CD4-positive, alpha-beta T cell treated with Interleukin-6 for 4 hours (primary cell): ENCODE results near the gene TRIM59.
"Not testable (repeated sequence)": the region's sequence is repeated elsewhere in the genome, so short reads cannot be mapped to it uniquely, and the experiment has no call there.

Experiments used
- DNase-seq: peaks from one replicate; pipeline ENCODE4 v3.0.0-alpha.2; 2020; ENCODE audit warnings: mixed read lengths

Gene TRIM59

DNA sequence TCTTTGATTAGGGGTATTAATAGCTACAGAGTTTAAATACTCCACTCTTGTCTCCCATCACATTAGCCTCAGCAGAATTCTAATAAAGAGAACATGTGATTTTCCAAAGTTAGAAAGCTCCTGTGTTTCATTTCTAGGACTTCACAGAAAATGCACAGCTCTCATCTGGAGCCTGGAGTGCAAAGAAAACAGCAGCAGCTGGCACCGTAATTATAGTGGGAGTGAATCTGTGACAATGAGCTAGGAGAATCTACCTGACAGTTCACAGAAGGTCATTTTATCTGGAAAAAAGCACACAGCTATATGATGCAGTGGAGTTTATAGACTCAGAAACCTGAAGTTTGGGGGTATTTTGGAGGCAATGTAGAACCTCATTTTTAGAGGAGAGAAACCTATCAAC is 5.4 kb upstream of the TRIM59 start:
- DNase-seq = no peak

DNA sequence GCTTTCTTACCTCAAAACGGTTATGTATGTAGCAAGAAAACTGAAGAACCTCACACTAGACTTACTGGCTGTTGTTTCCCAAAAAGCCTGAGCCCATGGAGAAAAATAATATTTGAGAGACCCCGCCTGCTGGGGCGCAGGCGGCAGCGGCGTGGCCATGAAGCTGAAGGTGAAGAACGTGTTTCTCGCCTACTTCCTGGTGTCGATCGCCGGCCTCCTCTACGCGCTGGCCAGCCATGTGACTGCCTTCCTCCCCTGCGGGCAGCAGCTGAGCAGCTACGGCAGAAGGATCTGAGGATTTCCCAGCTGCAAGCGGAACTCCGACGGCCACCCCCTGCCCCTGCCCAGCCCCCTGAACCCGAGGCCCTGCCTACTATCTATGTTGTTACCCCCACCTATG is 2.7 kb upstream of the TRIM59 start:
- not testable (repeated sequence) for DNase-seq

DNA sequence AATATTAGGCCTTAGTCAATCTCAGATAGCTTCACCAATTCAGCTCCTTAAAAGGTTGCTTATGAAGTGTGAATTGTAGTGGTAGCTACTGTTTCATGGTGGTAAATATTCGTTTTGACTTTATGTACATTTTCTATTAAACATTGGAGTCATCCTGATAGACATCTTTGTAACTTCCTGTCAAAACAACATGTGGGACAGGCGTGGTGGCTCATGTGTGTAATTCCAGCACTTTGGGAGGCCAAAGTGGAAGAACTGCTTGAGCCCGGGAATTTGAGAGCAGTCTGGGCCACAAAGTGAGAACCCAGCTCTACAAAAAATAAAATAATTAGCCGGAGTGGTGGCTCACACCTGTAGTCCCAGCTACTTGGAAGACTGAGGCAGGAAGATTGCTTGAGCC is 2.0 kb upstream of the TRIM59 start:
- no peak for DNase-seq

DNA sequence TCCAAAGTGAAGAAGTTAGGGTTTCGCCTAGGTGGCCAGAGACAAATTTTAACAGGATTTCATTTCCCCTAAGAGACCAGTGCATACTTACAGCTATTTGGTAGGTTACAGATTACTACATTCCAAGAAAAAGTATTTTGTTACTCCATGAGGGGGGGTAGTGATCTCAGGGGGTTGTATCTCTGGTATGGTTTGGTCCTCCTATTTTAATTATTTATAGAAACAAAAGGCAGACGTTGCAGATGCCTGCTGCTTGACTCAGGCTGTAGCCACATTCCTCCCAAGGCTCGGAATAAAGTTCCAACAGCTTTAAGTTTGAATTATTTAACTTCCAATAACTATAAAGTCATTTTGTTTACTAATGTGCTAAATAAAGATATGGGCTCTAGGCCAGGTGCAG is 1.3 kb upstream of the TRIM59 start:
- DNase-seq = no peak

DNA sequence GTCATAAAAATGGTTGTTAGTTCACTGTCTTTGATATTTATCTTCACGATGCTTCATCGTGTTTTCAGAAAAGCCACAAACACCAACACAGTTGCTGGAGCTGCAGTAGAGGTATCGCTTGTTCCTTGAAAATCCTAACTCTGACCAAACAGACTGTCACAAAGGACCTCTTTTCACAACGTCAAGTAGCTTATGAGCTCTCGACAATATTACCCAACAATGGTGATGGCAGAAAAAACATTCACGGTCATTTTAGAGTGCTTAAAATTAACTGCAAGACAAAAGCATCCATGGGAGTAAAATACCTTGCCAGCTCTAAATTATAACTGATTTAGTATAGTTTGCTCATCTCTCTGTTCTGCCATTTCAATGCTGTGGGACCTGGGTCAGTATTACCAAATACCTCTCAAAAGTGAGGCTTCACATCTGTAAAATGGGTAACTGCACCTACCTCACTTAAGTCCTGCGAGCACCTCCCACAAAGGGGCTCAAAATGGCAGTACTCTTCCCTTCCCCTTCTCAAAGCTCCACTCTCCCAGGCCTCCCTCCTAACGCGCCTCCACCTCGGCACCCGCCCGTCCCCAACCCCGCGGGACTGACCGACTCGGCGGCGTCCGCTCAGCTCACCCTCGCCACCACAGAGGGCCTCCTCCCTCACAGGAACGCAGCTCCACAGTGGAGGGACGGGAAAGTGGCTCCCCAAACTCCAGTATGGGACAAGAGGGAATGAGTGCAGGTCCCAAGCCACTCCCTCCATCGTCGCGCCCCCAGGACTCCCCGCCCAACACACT is 546 bp downstream of the TRIM59 start:
- no peak for DNase-seq

DNA sequence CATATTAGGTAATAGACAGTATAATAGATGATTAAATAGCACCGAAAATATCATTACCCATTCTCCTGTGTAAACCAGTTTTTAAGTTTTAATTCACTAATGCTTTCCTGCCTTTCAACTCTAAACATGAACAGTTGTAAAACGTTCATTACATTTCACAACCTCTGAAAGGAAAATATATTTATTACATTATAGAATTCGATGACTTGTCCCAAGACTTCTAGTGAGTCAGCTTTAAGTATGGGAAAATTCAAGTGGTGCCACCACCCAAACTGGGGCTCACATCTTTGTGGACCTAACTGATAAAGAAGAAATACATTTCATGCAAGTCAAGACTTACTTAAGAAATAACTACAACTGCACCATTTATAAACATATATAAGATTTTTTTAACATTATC is 2.0 kb downstream of the TRIM59 start:
- no peak for DNase-seq

DNA sequence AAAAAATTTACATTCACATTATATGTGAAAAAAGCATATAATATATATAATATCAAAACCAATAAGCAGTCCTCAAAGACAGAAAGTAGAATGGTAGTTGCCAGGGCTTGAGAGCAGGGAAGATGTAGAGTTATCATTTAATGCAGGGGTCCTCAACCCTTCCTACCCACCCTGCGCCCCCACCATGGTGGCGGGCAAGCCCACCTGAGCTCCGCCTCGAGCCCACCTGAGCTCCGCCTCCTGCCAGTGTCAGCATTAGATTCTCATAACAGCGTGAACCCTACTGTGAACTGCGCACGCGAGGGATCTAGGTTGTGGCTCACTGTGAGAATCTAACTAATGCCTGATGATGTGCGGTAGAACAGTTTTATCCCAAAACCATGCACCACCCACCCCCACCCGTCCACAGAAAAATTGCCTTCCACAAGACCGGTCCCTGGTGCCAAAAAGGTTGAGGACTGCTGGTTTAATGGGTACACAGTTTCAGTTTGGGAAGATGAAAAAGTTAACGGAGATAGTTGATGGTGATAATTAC is 3.0 kb downstream of the TRIM59 start:
- no peak for DNase-seq

DNA sequence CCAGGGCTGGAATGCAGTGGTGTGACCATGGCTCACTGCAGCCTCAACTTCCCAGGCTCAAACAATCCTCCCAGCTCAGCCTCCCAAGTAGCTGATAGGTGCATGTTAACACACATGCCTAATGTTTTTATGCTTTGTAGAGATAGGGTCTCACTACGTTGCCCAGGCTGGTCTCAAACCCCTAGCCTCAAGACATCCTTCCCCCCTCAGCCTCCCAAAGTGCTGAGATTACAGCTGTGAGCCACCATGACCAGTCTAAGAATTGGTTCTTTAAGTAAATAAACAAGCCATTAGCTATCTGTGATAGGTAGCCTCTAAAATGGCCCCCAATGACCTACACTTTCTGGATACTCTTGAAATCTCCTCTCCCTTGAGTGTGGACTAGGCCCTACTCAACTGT is 3.7 kb downstream of the TRIM59 start:
- DNase-seq = no peak

DNA sequence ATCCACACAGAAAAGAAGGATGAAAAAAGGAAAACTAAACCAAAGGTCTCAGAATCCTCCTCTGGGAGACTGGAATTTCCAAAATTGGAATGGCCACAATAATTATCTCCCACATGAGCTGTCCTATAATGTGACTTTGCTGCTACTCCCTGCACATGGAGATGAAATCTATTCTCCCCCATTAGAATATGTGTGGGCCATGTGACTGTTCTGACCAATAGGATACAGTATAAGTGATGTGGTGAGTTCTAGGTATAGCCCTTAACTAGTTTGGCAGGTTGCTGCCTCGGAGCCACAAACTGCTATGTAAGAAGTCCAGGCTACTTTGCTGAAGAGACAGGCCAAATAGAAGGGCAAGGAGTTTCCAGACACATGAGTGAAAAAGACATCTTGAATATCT is 5.2 kb downstream of the TRIM59 start:
- DNase-seq = no peak

DNA sequence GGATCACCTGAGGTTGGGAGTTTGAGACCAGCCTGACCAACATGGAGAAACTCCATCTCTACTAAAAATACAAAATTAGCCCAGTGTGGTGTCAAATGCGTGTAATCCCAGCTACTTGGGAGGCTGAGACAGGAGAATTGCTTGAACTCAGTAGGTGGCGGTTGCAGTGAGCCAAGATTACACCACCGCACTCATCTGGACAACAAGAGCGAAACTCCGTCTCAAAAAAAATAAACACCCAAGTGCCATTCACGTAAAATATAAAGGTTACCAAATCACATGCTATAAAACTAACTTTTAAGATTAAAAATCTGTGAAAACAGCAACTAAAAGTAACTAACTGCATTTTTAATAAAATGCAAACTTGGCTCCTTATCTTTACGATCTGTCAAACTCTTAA is 8.9 kb downstream of the TRIM59 start:
- DNase-seq = no peak

DNA sequence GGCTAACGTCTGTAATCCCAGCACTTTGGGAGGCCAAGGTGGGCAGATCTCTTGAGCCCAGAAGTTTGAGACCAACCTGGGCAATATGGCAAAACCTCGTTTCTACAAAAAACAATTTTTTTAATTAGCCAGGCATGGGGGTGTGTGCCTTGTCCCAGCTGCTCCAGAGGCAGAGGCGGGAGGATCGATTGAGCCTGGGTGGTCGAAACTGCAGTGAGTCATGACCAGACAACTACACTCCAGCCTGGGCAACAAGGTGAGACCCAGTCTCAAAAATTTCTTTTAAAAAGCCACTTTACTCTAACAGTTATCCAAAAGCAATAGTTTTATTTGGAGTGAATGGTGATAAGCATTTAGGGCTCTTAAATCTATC is 12.5 kb downstream of the TRIM59 start:
- DNase-seq = no peak

DNA sequence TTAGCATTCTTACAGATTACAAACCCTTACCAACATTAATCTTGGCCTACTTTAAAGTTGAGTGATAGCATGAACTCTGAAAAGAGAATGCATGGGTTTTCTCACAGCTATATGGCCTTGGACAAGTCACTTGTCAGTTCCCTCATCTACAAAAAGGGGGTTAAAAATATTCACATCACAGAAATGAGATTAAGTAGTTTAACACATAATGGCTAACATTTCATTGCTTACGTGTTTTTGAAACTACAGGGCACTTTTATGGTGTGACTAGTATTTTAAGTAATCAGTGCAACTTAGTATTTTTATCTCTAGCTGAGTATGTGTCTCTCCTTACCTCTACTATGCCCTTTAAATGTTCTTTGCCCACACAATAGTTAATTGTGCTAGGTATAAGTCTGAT is 13.8 kb downstream of the TRIM59 start:
- no peak for DNase-seq

DNA sequence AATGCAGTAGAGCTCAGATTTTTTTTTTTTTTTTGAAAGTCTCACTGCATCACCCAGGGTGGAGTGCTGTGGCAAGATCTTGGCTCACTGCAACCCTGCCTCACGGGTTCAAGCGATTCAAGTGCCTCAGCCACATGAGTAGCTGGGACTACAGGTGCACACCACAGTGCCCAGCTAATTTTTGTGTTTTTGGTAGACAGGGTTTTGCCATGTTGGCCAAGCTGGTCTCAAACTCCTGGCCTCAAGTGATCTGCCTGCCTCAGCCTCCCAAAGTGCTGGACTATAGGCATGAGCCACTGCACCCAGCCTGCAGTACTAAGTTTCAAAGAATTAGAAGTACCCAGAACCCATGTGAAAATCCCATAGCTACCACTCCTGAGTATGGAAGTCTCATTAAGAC is 14.5 kb downstream of the TRIM59 start:
- DNase-seq = no peak

DNA sequence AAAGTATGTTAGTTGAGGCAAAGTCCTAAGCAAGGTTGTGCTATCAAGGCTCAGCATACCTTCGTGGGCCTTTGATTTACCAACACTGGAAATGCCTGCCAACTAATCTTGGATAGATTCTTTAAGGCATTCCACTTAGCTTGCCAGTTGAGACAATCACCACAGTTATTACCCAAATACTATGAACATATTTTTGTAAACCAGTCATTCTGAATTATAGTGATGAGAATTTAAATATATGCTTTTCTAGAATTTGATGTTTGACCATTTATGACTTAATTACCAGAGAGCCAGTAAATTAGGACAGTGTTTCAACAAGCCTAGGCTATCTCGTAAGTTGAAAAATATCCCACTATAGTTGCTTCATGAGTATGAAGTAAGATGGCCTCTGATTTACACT is 15.5 kb downstream of the TRIM59 start:
- DNase-seq = no peak

DNA sequence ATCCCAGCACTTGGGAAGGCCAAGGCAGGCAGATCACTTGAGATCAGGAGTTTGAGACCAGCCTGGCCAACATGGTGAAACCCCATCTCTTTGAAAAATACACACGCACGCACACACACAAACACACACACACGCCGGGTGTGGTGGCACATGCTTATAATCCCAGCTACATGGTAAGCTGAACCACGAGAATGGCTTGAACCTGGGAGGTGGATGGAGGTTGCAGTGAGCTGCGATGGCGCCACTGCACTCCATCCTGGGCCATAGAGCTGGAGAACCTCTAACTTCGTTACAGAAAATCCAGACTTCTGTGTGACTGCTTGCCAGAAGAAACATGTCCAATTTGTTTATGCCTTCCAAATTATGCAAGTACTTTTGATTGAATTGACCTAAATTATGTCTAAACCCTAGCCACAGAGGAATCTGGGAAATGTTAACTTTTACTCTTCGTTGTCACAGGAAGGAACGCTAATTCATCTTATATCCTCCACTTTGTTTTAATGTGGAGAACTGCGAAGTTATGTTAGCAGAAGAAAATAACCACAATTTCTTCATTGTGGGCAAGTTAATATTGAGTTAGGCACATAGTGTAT is 21.7 kb downstream of the TRIM59 start:
- DNase-seq = no peak

DNA sequence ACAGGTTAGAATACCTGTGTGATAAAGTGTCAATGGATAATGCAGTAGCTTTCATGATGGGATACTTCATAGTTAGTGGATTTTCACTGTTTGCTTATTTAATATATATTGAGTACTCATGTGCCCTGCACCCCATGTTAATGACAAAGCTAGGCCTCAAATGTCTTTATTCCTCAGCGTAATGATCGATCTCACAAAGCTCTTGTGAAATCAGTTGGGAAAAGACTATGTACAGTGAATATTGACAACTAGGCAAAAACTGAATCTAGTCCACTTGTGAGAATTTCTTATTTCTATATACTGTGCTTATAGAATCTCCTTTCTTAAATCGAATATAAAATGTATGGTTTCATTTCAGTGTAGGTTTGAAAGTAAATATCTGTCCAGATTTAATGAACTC is 32.3 kb downstream of the TRIM59 start:
- DNase-seq = no peak

DNA sequence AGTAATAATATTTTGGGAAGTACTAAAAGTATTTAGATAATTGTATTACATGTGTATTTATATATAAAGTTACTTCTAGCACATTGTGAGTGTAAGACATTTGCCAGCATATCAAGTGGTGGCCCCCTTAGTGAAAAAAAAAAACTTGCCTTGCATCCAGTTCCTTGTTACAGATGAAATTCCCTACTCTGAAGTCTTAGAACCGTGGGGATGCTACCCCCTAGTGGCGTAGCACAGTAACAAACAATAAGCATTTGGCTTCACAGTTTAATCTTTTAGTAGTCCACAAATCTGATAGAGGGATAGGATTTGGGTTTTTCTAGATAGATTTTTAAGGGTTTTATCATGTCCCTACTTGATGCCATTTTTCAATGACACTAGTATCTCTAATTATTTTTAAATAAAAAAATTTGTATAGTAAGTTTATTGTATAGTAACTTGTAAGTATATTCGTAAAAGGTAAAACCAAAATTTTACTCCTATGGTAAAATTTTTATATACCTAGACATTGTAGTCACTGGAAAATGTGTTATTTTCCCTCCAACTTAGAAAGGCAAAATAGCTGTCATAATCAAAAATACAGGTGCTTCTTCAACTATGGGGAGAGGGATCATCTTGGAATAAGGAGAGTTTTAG is 35.9 kb downstream of the TRIM59 start:
- DNase-seq = peak; percentile 79

DNA sequence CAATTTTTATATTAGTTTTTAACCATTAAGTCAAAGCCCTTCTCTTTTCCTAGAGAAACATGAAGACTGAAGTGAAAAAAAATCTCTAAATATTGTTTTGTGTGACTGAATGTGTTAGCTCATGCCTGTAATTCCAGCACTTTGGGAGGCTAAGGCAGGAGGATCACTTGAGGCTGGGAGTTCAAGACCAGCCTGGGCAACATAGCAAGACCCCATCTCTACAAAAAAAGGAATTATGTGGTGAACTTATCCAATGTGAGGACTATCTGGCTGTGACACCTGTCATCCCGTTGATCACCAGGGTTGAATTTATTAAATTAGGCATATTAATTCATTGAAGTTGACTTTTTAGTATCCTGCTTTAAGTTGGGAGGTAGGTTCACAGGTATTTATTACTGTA is 37.1 kb downstream of the TRIM59 start:
- DNase-seq = no peak

DNA sequence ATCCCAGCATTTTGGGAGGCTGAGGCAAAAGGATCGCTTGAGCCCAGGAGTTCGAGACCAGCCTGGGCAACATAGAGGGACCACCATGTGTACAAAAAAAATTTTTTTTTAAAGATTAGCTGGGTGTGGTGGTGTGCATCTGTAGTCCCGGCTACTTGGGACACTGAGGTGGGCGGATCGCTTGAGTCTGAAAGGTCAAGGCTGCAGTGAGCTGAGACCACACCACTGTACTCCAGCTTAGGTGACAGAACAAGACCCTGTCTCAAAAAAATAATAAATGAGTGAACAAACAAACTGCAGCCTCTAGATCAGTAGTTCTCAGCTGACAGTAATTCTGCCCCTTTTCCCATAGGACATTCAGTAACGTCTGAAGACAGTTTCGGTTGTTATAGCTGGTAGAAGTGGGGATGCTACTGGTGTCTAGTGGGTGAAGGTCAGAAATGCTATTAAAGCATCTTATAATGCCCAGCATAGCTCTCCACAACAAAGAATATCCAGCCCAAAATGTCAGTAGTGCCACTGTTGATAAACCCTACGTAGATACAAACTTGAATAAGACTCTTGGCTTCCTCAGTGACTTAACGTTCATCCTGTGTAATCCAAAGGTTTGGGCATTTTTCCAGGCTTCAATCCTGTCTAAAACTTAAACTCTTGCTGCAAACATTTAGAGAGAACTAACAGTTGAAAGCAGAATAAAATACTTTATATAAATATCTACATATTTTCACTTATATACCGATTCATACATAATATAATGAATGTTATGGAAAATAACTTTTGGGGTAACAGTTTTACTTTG is 39.6 kb downstream of the TRIM59 start:
- no peak for DNase-seq

DNA sequence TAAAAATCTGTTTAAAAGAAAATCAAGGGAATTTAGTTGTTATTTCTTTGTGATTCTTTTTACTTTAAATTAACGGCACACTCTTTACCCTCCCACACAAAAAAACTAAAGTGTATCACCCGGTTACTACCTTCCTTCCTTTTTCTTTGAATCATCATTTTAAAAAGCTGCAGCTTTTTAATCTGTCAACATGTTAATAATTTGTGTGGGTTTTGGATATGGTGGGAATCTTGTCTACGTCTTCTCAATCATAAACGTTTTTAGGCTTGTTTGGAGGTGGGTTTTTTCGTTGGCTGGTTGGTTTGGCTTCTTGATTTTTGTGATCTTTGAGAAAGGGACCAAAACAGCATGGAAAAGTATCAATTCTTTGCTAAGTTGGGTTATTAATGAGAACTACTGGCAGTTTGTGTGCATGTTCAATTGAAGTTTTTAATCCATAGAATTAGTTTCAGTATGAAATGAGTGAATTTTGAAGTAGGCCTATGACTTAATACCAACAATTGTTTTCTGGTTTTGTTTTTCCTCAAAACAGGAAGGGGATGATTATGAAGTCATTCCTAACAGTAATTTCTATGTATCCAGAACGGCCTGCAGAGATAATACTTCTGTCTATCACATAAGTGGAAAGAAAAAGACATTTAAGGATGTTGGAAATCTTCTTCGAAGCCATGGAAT is 45.7 kb downstream of the TRIM59 start:
- no peak for DNase-seq

DNA sequence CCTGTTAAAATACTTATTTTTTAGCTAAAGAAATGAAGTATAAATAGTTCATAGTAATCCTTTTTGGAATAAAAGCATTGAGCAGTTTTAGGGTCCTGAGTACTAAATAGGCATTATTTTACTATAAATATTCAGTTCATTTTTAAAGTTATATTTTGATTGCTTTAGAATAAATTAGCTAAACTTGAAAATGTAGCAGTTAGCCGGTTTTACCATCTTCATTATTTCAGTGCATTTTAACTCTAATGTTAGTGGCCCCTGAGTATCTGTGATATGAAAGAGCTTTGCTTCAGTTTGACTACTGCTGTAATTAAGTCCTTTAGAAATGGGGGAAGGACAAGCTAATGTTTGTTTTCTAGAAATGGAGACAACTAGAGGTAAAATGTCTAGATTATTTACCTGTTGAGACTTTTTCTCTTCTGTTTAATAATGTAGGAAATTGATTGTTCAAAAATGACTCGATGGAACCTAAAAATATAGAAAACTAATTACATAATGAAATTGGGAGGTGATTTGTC is 46.5 kb downstream of the TRIM59 start:
- DNase-seq = no peak

DNA sequence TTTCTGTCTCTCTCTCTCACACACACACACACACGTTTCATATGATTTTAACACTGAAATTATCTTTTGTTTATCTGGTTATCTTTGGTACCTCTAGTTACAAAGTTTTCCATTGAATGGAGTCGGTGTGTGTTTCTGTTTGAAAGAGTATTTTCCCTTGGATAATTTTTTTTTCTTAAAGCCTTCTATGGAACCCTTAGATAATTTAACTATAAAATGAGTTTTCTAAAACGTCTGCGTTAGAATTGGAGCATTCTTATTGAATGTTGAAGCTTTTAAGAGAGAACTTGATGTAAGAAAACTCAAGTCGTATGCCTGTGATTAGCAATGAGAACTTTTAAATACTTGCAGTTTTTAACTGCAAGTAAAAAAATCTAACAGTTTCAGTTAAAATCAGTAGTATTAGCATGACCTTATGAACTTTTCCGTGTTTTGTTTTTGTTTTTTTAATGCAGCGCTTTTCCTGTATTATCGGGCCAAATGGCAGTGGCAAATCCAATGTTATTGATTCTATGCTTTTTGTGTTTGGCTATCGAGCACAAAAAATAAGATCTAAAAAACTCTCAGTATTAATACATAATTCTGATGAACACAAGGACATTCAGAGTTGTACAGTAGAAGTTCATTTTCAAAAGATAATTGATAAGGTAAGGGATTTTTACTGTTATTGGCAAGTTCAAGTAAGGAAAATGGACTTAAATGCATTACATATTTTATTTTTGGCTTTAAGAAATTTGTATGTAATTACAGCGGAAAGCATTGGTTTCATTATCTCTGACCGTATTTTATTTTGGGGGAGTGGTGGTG is 47.2 kb downstream of the TRIM59 start:
- no peak for DNase-seq
